Amniotic epithelial cell (primary cell): ENCODE results near the gene C6.
"Not testable (repeated sequence)": the region's sequence is repeated elsewhere in the genome, so short reads cannot be mapped to it uniquely, and the experiment has no call there.

Experiments
- DNase-seq: peaks from one replicate; pipeline ENCODE4 v3.0.0-alpha.2; 2010; ENCODE audit warnings: low read depth

C6 gene

GRCh38 chr5:41213340-41213739 is at the start of gene C6:
C6 (minus strand) TSS chr5:41213532; CDS start chr5:41203230, 10,302 bp downstream.
- DNase-seq: no peak

DNA sequence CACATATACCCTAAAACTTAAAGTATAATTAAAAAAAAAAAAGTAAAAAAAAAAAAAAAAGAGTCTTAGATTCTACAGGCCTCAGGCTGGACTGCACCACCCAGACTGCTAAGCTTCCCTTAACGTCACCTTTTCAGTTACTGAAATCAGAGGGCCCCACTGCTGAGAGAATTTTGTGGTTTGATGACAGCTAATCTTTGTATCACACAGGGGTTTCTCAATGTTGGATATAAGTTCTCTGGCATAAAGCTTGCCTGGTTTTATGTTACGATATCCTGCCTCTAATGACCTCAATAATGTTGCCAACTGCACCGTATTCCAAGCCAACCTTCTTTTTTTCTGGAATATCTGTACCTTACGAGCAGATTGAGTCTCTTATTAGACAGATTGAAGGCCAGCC is 43.1 kb upstream of the C6 start:
- DNase-seq: no peak

GRCh38 chr5:41253109-41253508 is 39.8 kb upstream of the C6 start:
- no peak for DNase-seq

GRCh38 chr5:41252036-41252435 is 38.7 kb upstream of the C6 start:
- no peak for DNase-seq

DNA sequence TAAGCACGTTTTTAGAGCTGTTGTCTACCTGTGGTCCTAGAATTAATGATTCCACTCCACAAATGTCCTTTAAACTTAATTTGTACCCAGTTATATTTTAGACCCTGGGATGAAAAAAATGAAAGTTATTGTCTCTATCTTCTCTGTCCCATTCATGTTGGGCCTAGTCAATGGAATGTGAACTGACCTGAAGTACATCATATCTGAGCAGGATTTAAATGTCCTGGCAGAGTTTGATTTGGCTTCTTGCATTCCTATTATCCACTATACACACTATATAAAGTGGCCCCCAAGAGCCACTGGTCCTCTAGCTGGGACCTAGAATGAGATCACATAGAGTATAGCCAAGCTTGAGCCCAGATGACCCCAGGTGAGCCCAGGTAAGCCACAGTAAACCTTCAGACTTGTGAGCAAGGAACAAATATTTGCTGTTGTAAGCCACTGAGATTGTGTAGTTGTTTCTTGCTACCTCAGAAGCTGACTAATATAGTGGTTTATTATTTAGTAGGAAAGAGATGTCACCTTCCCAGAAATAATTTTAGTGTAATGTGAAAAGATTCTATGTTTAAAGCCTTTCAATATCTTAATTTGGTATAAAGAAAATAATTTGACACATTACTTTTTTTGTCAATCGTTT is 37.1 kb upstream of the C6 start:
- DNase-seq: no peak

- DNase-seq: no peak
These were observed 33.8 kb upstream of the C6 start for GRCh38 chr5:41247135-41247534.

- no peak for DNase-seq
These were observed 33.0 kb upstream of the C6 start for GRCh38 chr5:41246376-41246775.

- no peak for DNase-seq
These were observed 30.2 kb upstream of the C6 start for GRCh38 chr5:41243558-41243957.

- DNase-seq: no peak
These were observed 27.7 kb upstream of the C6 start for GRCh38 chr5:41240985-41241384.

GRCh38 chr5:41240390-41240789 is 27.1 kb upstream of the C6 start:
- DNase-seq: no peak

GRCh38 chr5:41234475-41234874 is 21.1 kb upstream of the C6 start:
- no peak for DNase-seq

GRCh38 chr5:41232797-41233196 is 19.5 kb upstream of the C6 start:
- DNase-seq: no peak

- DNase-seq: not testable (repeated sequence)
These were observed 16.9 kb upstream of the C6 start for GRCh38 chr5:41230276-41230675.

DNA sequence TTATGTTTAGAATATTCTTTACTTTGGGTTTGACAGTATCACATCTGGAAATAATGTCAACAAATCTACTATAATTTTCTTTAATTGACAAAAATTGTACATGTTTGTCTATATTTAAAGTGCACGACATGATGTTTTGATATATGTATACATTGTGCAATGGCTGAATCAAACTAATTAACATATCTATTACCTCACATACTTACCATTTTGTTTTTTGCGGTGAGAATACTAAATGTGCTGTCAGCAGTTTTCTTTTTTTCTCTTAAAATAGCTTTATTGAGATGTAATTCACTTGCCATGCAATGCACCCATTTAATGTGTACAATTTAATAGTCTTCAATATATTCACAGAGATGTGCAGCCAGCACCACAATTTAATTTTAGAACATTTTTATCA is 10.6 kb upstream of the C6 start:
- DNase-seq: no peak

- DNase-seq: no peak
These were observed 6.4 kb upstream of the C6 start for GRCh38 chr5:41219658-41220269.

- DNase-seq: no peak
These were observed 5.8 kb upstream of the C6 start for GRCh38 chr5:41218929-41219657.

DNA sequence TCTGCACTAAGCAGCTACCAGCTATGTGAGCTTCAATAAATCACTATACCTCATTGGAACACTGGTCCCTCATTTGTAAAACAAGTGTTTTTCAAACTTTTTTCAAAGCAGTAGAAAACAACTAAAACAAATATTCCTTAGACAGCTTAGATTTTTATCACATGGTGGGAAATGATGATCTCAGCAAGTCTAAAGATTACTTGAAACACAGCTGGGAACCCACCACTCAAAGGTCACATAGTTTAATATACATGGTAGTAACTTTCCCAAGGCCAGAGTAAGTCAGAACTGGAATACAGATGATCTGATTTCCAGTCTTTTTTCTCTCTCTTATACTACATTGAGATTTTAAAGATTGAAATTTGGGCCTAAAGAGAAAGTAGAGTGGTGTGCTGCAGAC is 850 bp upstream of the C6 start:
- no peak for DNase-seq

DNA sequence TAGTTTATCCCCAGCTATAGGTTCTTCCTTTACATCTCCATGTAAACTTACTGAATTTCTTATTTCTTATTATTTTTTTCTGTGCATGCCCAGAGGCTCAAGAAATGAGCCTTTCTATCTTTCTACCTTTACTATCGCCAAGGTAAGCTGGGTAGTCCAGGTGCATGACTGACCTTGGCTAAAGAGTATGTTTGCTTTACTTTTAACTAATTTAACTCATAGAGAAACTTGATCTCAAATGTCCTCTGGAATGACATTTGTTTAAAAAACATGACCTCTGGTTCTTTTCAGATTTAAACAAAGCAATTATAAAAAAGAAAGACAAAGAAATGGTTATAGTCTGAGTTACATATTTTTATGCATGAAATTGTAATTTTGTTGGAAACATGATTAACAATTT is 397 bp downstream of the C6 start:
- DNase-seq: no peak

- no peak for DNase-seq
These were observed 1.9 kb downstream of the C6 start for GRCh38 chr5:41211417-41211816.

DNA sequence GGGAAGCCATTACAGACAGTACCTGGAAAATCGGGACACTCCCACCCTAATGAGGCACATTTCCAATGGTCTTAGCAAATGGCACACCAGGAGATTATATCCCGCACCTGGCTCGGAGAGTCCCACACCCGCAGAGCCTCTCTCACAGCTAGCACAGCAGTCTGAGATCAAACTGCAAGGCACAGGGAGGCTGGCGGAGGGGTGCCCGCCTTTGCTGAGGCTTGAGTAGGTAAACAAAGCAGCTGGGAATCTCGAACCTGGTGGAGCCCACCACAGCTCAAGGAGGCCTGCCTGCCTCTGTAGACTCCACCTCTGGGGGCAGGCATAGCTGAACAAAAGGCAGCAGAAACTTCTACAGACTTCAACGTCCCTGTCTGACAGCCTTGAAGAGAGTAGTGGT is 7.9 kb downstream of the C6 start:
- DNase-seq: not testable (repeated sequence)

GRCh38 chr5:41203033-41203432 is 10.3 kb downstream of the C6 start:
- DNase-seq: no peak

DNA sequence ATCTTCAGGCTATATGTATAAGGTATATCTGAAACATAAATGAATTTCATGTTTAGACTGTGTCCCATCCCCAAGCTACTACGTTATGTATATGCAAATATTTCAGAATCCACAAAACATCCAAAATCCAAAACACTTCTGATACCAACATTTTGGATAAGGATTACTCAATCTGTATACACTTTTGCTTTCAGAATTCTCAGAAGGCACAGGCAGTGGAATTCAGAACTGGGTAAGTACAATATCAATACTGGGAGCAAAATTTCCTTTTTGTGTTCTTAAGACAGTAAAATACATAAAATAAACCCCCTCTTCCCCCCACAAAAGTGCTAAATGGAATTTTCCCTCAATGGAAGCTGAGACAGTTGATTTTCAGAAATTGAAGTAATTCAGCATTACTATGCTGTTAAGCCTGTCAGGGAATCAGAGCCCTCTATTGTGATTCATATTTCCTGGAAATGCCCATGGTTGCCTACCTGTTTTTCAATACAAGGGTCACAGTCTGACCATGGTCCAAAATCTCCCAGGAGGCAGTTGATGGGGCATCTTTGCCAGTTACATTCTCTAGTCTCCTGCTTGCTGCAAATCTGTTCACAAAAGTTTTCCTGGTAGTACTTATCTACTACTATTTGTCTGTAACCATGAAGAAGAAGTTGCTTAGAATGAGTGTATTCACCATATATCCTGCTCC is 12.1 kb downstream of the C6 start:
- no peak for DNase-seq

- no peak for DNase-seq
These were observed 12.8 kb downstream of the C6 start for GRCh38 chr5:41200506-41200905.
